Measurements from ENCODE around the gene SLC6A17. TPM values are rescaled to one million over a fixed set of nuclear protein-coding genes. Genes with fewer than 3 reads are reported as not detected.

The SLC6A17 gene
- total and polyA plus RNA-seq, 7 donors, result under 0.01 to 0.83 (median 0.36) TPM; not detected in 2

DNA sequence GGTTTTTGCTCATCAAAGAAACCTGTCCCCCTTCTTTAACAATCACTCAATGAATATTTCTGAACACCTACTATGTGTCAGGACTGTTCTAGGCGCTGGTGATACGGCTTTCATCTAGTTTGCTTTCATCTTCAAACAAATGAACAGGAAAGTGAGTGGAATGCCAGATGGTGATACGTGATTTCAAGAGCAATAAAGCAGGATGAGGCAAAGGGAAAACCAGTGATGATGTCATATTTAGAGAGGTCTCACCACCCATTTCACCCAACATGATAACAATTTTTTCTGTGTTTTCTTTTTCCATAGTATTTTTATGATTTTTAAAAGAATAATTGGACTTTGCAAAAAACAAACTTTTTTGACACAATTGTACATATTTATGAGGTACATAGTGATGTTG, 11.3 kb upstream of the SLC6A17 start:
- H3K27ac ChIP-seq, result no peak overlapping the region

GRCh38 chr1:110144366-110144765, 5.9 kb upstream of the SLC6A17 start:
- no peaks in the 10 kb centered on the region for H3K4me1 ChIP-seq

More for the DNA sequence above, 11.3 kb upstream of the SLC6A17 start:
- H3K36me3 ChIP-seq, result no peaks in the 10 kb centered on the region
- WGBS, 2 donors, result 17 to 51% methylated on average over 3 of the region's 3 CpGs
- no peaks in the 10 kb centered on the region for H3K4me1 ChIP-seq
- TF ChIP-seq, protein P1, sequence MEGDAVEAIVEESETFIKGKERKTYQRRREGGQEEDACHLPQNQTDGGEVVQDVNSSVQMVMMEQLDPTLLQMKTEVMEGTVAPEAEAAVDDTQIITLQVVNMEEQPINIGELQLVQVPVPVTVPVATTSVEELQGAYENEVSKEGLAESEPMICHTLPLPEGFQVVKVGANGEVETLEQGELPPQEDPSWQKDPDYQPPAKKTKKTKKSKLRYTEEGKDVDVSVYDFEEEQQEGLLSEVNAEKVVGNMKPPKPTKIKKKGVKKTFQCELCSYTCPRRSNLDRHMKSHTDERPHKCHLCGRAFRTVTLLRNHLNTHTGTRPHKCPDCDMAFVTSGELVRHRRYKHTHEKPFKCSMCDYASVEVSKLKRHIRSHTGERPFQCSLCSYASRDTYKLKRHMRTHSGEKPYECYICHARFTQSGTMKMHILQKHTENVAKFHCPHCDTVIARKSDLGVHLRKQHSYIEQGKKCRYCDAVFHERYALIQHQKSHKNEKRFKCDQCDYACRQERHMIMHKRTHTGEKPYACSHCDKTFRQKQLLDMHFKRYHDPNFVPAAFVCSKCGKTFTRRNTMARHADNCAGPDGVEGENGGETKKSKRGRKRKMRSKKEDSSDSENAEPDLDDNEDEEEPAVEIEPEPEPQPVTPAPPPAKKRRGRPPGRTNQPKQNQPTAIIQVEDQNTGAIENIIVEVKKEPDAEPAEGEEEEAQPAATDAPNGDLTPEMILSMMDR (IDR thresholded peaks at IDR 0.05), result no peak
- no peak for TF ChIP-seq EP300 (IDR thresholded peaks at IDR 0.05)
- TF ChIP-seq POLR2A (IDR thresholded peaks at IDR 0.05), result no peak
- TF ChIP-seq POLR2AphosphoS5 (IDR thresholded peaks at IDR 0.05), result no peak
- DNase-seq, result no peak
- H3K27me3 ChIP-seq, result peaks cover 0 to 18% (median 0%) of the 10 kb centered on the region in 3 donors
- H3K9me3 ChIP-seq, result no peaks in the 10 kb centered on the region
- intact Hi-C loops (cut with DNase I), result no loop called here
- H3K4me3 ChIP-seq, result no peak overlapping the region

GRCh38 chr1:110148961-110149360, 1.3 kb upstream of the SLC6A17 start:
- Histone ChIP-seq H3K36me3 (no peaks in the 10 kb centered on the region), H3K4me1 (peaks cover 0 to 15% (median 13%) of the 10 kb centered on the region in 4 donors), H3K27me3 (peaks cover 14 to 69% (median 37%) of the 10 kb centered on the region in 3 donors), H3K4me3 (no peak overlapping the region), H3K27ac (no peak overlapping the region), H3K9me3 (no peaks in the 10 kb centered on the region)
- intact Hi-C loops (cut with DNase I), result no loop called here
- DNase-seq, result no peak
- WGBS, 2 donors, result 35 to 42% methylated on average over 4 of the region's 4 CpGs
- TF ChIP-seq POLR2A (IDR thresholded peaks at IDR 0.05) (no peak), EP300 (IDR thresholded peaks at IDR 0.05) (no peak), POLR2AphosphoS5 (IDR thresholded peaks at IDR 0.05) (no peak)
- TF ChIP-seq, protein P1 (IDR thresholded peaks at IDR 0.05), result no peak

More at GRCh38 chr1:110144366-110144765, 5.9 kb upstream of the SLC6A17 start:
- DNase-seq, result no peak
- Histone ChIP-seq H3K27me3 (peaks cover 0 to 41% (median 3%) of the 10 kb centered on the region in 3 donors), H3K27ac (no peak overlapping the region), H3K36me3 (no peaks in the 10 kb centered on the region), H3K4me3 (no peak overlapping the region), H3K9me3 (no peaks in the 10 kb centered on the region)
- WGBS, 2 donors, result 40 to 47% methylated on average over 3 of the region's 3 CpGs
- intact Hi-C loops (cut with DNase I), result no loop called here
- TF ChIP-seq EP300 (IDR thresholded peaks at IDR 0.05), result no peak
- no peak for TF ChIP-seq POLR2AphosphoS5 (IDR thresholded peaks at IDR 0.05)
- TF ChIP-seq, protein P1 (IDR thresholded peaks at IDR 0.05), result no peak
- TF ChIP-seq POLR2A (IDR thresholded peaks at IDR 0.05), result no peak

- no peak for DNase-seq
- Histone ChIP-seq H3K9me3 (no peaks in the 10 kb centered on the region), H3K36me3 (no peaks in the 10 kb centered on the region), H3K4me1 (peaks cover 0 to 15% (median 13%) of the 10 kb centered on the region in 4 donors), H3K27ac (no peak overlapping the region), H3K27me3 (peaks cover 14 to 80% (median 37%) of the 10 kb centered on the region in 3 donors), H3K4me3 (peak overlapping the region in 2 of 4 donors; percentile 31)
- TF ChIP-seq EP300 (IDR thresholded peaks at IDR 0.05) (no peak), POLR2A (IDR thresholded peaks at IDR 0.05) (no peak), POLR2AphosphoS5 (IDR thresholded peaks at IDR 0.05) (no peak)
- TF ChIP-seq, protein P1 (IDR thresholded peaks at IDR 0.05), result no peak
- 10 to 22% methylated on average over 37 of the region's 37 CpGs for WGBS, 2 donors
- intact Hi-C loops (cut with DNase I), result no loop called here
These were observed 928 bp downstream of the SLC6A17 start for GRCh38 chr1:110151175-110151669.
